ENCODE data around the gene CNPY3. TPM values are rescaled to one million over a fixed set of nuclear protein-coding genes. Genes with fewer than 3 reads are reported as not detected.

CNPY3 gene
- total RNA-seq, 3 donors from 2014 or later, result 18.4 to 30.5 (median 23.5) TPM

GRCh38 chr6:42971746-42972327 lies 42.6 kb downstream of the CNPY3 start:
- intact Hi-C loops (cut with DNase I, micrococcal nuclease), result no loop called here
- H3K9me3 ChIP-seq, result no peaks in the 10 kb centered on the region
- TF ChIP-seq CTCF (IDR thresholded peaks at IDR 0.05), result no peak
- ATAC-seq (no peak), DNase-seq (no peak)
- no peak overlapping the region for H3K4me3 ChIP-seq
- H3K4me1 ChIP-seq (ENCODE audit: low read depth), result no peaks in the 10 kb centered on the region
- no peaks in the 10 kb centered on the region for H3K36me3 ChIP-seq (ENCODE audit: low read depth)

- H3K9me3 ChIP-seq, result no peaks in the 10 kb centered on the region
- intact Hi-C loops (cut with DNase I, micrococcal nuclease), result no loop called here
- H3K4me3 ChIP-seq, result no peak overlapping the region
- H3K36me3 ChIP-seq (ENCODE audit: low read depth), result no peaks in the 10 kb centered on the region
- TF ChIP-seq CTCF (IDR thresholded peaks at IDR 0.05), result no peak
- DNase-seq (no peak), ATAC-seq (no peak)
- peaks cover 11% of the 10 kb centered on the region for H3K4me1 ChIP-seq (ENCODE audit: low read depth)
Observed at GRCh38 chr6:42973926-42974325, 44.6 kb downstream of the CNPY3 start.

- ATAC-seq (no peak), DNase-seq (no peak)
- TF ChIP-seq CTCF (IDR thresholded peaks at IDR 0.05), result no peak
- no peaks in the 10 kb centered on the region for H3K9me3 ChIP-seq
- no peaks in the 10 kb centered on the region for H3K36me3 ChIP-seq (ENCODE audit: low read depth)
- intact Hi-C loops (cut with DNase I, micrococcal nuclease), result no loop called here
- peaks cover 14% of the 10 kb centered on the region for H3K4me1 ChIP-seq (ENCODE audit: low read depth)
- no peak overlapping the region for H3K4me3 ChIP-seq
Observed at GRCh38 chr6:42974919-42975505, 45.7 kb downstream of the CNPY3 start.

- H3K4me3 ChIP-seq, result peak overlapping the region; percentile 69
- peaks cover 14% of the 10 kb centered on the region for H3K4me1 ChIP-seq (ENCODE audit: low read depth)
- H3K36me3 ChIP-seq (ENCODE audit: low read depth), result no peaks in the 10 kb centered on the region
- ATAC-seq, result peak; percentile 64
- no peaks in the 10 kb centered on the region for H3K9me3 ChIP-seq
- TF ChIP-seq CTCF (IDR thresholded peaks at IDR 0.05), result no peak
- peak; percentile 42 to 69 (median 68) for DNase-seq
- intact Hi-C loops (cut with DNase I, micrococcal nuclease), result no loop called here
Observed at GRCh38 chr6:42978487-42978838, 49.2 kb downstream of the CNPY3 start.

- intact Hi-C loops (cut with DNase I, micrococcal nuclease), result no loop called here
- ATAC-seq (peak; percentile 94), DNase-seq (peak; percentile 92 to 96 (median 94))
- no peak for TF ChIP-seq CTCF (IDR thresholded peaks at IDR 0.05)
- Histone ChIP-seq H3K9me3 (no peaks in the 10 kb centered on the region), H3K4me3 (peak within 1 kb of the TSS; percentile 69), H3K36me3 (ENCODE audit: low read depth) (no peaks in the 10 kb centered on the region), H3K4me1 (ENCODE audit: low read depth) (peaks cover 14% of the 10 kb centered on the region)
Observed at GRCh38 chr6:42978839-42979522, 49.7 kb downstream of the CNPY3 start, which contains the start of gene PEX6. Gene PEX6 (minus strand): TSS chr6:42979181. CDS start chr6:42979150, 31 bp downstream.
